GM19438 (cell line): Measurements from ENCODE around the gene SMIM17.

ENCODE experiments used
- ATAC-seq: cut with Tn5 transposase; IDR thresholded peaks from one replicate; pipeline ENCODE4 v1.9.1; 2021; ENCODE audit warnings: low read depth; ENCODE audit not compliant: unreplicated experiment

The SMIM17 gene

DNA sequence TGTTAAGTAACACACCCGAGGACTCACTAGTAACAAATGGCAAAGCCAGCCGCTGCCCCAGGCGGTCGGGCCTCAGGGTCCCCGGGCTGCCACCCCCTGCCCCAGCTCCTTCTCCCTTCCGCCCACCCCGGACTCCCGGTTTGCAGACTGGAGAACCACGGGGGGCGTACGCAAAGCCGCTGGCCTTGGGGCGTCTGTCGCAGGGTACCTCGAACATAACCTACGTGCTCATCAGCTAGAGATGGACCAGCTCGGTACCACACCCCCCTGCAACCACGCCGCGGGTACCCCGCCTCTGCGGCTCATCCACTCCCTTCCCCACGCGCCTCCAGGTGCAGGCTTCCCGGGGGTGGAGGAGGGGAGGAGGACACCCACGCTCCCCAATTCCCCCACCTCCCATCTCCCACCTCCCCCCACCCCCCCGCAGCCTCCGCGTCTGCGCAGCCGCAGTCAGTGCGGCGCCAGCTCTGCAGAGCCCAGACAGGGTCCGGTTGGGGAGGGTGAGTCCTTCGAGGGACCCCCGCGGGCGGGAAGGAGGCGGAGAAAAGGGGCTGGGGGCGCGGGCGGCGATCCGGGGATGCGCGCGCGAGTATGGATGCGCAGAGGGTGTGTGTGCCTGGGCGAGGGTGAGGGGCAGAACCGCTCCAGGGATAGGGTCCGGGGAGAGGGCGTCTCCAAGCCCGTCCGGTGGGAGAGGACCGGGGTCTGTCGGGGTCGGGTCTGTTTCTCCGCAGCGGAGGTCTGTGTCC is at the start of gene SMIM17:
SMIM17 (plus strand) TSS at position 449 of the 749 bp plus-strand sequence. CDS start 2,509 bp downstream, outside the sequence.
- no peak for ATAC-seq

DNA sequence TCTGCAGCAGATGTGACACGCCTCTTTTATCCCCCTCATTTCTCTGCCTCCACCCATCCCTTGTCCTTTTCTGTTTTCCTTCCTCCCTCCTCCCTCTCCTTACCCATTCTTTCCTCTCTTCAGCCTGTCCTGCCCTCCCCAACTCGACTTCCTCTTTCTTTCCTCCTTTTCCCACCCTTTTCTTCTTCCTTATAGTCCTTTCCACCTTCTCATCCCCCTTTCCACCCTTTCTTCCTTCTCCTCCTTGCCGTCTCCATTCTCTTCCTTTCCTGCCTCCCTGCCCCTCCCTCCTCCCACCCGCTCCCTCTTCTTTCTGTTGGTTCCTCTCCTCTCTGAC is 48.5 kb upstream of the SMIM17 start:
- no peak for ATAC-seq

DNA sequence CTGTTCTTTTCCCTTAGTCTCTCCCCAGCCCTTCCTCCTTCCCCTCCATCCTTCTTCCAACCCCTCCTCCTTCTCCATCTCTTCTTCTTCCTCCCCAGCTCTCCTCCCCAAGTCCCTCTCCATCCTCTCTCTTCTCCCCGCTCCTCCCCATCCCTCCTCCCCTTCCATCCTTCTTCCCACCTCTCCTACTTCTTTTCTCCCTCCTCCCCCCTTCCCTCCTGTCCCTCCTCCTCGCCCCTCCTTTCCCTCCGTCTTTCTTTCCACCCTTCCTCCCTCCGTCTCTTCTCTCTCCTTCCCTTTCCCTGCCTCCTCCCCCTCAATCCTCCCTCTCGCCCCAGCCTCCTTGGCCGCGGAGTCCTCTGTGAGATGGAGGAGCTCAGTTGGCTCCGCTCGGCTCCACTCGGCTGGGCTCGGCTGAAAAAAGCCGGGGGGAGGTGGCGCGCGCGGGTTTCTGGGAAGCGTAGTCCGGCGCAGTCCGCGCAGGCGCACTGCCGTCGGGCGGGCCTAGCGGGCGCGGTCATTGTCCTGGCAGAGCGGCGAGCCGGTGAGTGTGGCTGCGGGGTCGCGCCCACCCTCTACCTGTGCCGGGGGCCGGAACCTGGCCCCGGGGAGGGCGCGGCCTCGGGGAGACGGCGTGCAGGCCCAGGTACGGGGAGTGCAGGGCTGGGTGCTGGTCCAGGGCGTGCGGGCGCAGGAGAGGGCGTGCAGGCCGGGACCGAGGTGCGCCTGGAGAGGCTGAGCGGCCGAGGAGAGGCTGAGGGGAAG is 48.0 kb upstream of the SMIM17 start, which contains the start of gene ZNF71:
ZNF71 (plus strand) TSS at position 520 of the 765 bp plus-strand sequence. CDS start 6,257 bp downstream, outside the sequence.
- ATAC-seq = peak; percentile 78

DNA sequence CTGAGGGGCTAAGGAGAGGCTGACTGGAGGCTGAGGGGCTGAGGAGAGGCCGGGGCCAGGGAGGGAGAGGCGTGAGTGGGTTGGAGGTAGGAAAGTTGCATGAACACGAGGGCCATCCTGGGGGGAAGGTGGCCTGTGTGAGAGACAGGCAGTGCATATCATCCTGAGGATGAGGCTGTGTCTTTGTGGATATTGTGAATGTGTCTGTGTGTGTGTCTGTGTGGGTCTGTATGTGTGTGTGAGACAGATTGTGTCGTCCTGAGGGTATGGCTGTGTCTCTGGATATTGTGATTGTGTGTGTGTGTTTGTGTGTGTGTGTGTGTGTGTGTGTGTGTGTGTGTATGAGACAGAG is 47.4 kb upstream of the SMIM17 start:
- ATAC-seq = no peak

DNA sequence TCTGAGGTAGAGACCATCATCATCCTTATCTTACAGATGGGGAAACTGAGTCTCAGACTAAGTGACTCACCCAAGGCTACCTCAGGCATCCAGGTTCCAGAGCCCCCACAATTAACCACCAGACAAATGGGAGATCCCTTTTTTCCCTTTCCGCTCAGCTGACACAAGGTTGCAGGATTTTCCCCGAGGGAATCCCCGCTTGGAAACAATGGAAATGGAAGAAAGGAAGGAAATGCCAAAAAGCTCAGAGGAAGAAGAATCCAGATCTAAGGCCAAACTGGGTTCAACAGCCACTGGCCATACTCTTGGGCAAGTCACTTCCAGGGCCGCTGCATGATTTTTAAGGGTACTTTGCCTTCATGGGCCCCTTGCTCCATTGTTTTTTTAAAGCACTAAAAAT is 46.3 kb upstream of the SMIM17 start:
- no peak for ATAC-seq

DNA sequence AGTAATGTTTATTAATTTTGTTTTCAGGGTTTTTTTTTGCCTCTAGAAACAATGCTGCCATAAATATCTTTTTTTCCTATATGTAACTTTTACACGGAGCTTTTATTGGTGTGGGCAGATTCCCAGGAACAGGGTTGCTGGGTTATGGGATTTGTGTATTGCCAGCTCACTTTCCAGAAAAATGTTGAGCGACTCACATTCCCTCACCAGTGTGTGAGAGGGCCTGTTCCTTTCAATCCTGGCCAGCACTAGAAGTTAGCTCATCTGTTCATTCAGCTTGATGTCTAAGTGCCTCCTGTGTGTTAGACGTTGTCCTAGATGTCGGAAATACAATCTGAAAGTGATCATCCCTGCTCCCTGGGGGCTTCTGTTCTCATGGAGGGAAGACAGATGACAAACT is 45.3 kb upstream of the SMIM17 start:
- no peak for ATAC-seq

DNA sequence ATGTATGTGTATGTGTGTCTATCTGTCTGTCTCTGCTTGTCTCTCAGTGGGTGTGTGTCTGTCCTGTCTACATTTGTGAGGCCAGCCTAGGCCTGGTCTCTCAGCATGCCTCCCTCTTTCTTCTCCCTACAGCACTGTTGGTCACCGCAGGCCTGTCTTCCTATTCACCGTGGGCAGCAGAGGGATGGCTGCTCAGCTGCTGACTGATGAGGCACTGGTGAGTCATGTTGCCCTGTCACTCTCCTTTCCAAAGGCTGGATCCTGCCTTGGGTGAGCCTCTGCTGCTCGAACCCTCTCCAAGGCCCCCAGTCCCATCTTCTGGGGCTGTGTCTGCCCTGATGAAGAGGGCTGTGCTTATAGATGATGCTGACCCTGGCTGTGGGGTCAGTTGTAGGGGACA is 41.6 kb upstream of the SMIM17 start:
- ATAC-seq = no peak

DNA sequence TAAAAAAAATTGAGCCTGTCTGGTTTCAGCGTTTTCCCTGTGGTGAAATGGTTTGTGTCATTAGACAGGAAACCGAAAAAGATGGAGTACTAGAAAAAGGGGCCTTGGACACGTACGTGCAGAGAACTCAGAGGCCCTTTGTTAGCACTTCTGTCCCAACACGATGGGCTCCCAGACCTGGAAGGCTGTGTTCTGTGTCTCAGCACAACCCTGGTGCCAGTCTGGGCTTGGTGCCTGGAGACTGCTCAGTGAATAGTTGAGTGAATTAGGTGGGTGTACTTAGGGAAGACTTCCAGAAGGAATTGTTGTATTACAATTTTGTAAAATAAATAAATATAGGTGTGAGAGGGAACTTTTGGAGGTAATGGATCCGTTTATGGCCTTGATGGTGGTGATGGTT is 39.1 kb upstream of the SMIM17 start:
- ATAC-seq = no peak

DNA sequence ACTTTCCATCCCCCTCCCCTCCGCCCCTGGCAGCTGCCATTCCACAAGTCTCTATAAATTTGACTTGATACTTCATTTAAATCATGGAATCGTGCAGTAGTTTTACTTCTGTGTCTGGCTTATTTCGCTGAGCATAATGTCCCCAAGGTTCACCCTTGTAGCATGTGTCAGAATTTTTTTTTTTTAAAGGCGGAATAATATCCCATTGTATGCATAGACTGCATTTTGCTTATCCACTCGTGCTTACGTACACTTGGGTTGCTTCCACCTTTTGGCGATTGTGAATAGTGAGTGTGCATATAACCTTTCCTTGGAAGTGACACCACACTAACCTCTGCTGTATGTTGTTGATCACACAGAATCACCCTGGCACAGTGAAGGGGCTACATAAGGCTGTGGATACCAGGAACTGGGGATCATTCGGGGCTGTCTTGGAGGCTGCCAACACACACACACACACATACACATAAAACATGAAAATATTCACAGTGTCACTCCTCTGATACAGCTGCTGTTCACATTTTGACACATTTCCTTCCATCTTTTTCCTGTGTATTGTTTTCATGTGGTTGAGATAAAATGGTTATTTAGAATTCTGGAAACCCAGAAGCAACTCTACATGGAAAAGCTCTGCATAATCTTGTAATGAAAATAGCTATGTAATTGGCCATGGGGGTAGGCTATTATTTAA is 34.5 kb upstream of the SMIM17 start:
- ATAC-seq = no peak

DNA sequence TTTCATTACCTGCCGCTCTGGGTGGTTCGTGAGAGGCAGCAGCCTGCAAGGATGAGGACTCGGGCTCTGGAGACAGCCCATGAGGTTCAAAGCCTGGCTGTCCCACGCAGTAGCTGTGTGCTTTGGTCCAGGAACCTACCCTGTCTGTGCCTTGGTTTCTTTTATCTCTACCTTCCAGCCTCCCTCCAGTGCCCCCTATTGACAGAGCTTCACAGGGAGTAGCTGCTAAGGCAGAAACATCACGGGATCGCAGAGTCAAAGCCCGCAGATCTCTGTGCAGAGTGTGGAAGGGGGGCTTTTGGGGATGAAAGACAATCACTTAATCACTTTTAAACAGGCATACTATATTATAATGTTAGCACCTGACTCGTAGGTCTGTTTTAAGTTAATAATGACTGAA is 31.7 kb upstream of the SMIM17 start:
- no peak for ATAC-seq

DNA sequence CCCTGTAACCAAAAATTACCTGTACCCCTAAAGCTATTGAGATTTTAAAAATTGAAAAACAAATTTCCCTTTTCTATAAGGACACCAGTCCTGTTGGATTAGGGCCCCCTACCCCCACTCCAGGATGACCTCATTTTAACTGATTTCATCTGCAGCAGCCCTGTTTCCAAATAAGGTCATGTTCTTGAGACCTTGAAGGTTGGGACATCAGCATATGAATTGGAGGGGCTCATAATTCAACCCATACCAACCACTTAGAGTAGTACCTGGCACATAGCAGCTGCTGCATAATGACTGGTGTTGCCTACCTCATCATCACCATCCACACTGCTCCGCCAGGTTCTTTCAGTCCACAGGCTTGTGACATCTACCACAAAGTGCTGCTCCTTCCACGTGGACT is 30.2 kb upstream of the SMIM17 start:
- no peak for ATAC-seq

DNA sequence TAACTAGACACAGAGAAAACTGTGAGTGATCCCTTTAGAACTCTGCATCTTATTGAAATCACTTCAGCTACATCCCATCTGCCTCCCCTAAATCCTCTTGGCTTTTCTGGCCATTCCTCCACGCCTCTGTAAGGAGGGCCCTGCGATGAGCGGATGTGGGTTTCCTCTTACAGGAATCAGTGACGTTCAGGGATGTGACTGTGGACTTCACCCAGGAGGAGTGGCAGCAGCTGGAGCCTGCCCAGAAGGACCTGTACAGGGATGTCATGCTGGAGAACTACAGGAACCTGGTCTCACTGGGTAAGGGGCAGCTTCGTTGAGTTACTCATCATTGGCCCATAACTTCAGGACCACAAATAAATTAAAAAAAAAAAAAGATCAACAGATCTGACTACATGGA is 29.3 kb upstream of the SMIM17 start:
- ATAC-seq = no peak

DNA sequence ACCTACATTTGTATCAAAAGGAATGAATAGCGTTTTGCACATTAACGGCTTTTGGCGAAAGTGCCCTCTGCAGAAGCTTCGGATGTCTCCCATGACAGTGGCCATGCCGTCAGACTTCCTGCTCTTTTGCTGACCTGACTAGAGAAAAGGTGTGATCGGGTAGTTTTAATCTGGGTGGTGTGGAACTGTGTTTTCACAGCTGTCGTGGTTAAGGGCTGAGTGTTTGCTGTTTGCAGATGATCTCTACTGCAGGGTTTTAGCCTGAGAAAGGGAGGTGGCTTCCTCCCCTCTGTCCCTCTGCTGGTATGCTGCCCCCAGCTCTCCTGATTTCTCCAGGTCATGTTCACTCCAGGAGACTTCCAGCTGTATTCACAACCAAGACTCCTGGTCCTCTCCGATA is 25.4 kb upstream of the SMIM17 start:
- ATAC-seq = no peak

DNA sequence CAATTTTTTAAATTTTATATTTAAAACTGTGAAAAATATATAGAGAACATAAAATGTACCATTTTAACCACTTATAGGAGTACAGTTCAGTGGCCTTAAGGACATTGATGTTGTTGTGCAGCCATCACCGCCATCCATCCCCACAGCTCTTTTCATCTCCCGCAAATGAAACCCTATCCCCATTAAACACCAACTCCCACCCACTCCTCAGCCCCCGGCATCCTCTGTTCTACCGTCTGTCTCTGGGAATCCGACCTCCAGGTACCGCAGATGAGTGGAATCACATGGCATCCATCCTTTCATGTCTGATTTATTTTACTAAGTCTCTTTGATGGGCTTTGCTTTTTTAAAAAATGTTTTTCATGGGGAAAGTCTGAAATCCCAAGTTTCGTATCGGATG is 23.8 kb upstream of the SMIM17 start:
- no peak for ATAC-seq

DNA sequence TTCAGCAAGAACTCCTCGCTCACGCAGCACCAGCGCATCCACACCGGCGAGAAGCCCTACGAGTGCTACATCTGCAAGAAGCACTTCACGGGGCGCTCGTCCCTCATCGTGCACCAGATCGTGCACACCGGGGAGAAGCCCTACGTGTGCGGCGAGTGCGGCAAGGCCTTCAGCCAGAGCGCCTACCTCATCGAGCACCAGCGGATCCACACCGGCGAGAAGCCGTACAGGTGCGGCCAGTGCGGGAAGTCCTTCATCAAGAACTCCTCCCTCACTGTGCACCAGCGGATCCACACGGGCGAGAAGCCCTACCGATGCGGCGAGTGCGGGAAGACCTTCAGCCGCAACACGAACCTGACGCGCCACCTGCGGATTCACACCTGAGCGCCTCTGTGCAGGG is 20.6 kb upstream of the SMIM17 start:
- ATAC-seq = no peak

DNA sequence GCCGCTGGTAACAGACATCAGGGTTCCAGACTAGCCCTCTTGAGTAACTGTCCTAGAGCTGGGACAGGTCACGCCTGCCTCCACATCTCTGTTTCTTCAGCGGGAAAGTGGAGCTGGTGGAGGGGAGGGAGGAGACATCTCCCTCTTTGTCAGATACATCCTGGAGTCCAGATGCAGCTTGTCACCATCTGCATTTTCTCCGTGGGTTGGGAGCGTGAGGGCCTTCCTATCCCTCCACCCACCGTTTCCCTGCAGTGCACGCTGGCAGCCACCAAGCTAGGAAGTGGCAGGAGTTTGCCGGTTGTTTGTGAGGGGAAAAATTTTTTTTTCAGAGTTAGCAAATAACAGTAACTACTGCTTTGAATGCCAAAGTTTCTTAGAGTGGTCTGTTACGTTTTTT is 20.0 kb upstream of the SMIM17 start:
- ATAC-seq = no peak

DNA sequence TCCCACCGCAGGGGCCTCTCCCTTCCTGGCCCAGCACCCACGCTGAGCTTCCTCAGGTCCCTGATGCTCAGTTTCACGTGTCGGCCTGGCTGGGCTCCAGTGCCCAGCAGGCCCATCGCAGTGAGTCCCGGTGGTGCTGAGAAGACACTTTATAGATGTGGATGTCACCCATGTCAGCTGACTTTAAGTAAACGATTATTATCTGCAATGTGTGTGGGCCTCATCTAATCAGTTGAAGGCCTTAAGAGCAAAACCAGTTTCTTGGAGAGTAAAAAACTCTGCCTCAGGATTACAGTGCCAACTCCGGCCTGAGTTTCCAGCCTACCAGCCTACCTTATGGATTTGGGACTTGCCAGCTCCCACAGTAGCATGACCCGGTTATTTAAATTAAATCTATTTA is 17.3 kb upstream of the SMIM17 start:
- ATAC-seq = no peak

DNA sequence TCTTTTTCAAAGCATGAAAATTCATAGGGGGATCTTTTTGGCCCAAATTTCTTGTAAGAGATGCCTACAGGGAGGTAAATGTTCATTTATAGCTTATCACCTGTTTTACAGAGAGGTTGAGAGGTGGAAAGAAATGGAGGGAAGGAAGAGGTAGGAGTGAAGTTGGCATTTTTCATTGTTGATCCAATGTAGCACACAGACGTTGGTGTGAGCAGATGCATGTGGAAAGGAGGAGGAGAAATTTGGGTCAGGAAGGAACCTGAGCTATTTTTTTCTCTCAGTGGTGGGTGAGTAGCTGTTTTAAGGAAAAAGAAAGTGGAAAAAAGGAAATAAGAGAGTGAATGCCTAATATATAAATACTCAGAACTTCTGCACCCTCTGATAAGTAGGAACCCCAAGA is 9.9 kb upstream of the SMIM17 start:
- ATAC-seq = no peak

DNA sequence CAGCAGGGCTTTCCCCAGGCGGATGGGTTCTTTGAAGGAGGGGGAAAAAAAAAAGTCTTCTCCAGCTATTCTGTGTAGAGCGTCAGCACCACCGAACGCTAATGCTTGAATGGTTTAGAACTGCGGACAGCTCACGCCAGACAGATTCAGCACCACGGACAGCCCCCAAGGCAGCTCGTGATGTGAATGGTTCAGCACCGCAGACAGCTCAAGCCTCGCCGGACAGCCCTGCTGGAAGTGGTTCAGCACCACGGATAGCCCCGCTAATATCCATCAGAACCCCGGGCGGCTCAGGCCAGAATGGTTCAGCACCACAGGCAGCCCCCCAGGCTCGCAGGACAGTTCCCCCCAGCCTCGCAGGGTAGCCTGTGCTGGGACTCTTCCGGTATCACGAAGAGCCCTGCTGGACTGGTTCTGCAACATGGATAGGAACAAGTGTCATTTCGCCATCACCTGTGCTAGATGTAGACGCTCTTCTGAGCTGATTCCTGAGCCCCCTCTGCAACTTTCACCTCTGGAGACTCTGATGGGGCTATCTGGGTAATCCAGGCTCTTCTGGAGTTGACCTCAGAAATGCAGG is 4.9 kb upstream of the SMIM17 start:
- ATAC-seq = no peak

DNA sequence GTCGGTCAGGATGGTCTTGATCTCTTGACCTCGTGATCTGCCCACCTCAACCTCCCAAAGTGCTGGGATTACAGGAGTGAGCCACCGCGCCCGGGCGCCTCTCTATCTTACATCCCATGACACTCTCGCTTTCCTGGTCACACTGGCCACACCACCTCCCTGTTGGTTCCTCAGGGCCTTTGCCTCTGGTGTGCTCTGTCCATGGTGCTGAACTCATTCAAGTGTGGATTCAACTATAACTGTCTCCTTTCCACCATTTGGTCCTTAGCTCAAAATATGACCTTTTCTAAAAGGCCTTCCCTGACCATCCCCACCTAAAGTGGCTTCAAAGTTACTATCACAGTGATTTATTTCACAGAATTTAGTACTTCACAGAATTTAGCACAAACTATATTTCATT is 3.7 kb upstream of the SMIM17 start:
- ATAC-seq = no peak

DNA sequence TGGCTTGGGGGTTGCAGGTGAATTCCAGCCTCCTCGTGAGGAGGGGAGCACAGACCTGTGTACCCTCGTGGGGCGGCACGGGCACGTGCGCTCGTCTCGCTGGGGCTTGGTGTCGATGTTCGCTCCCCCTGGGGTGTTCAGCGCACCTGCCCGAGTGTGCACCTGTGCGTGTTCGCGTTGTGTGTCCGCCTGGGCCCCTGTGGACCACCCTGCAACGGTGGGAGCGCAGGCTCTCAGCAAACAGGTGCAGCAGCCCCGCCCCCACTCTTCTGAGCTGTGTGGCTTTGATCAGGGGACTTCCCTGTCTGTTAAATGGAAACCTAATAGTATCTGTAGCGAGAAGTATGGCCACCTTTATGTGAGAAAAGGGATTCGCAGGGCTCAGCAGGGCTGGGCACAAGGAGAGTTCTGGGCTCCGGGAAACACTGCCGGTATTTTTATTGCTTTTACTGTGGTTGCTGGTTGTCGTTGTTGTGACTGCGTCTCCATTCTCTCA is 549 bp downstream of the SMIM17 start:
- no peak for ATAC-seq
